Midbrain (tissue), 1 donor: Measurements from ENCODE around the gene COPS9.

Source experiments
- DNase-seq: peaks from one replicate; lab custom pipeline; 2025; lab: John Stamatoyannopoulos, UW

COPS9 gene

GRCh38 chr2:240111253-240111652 lies 24.9 kb downstream of the COPS9 start:
- no peak for DNase-seq

DNA sequence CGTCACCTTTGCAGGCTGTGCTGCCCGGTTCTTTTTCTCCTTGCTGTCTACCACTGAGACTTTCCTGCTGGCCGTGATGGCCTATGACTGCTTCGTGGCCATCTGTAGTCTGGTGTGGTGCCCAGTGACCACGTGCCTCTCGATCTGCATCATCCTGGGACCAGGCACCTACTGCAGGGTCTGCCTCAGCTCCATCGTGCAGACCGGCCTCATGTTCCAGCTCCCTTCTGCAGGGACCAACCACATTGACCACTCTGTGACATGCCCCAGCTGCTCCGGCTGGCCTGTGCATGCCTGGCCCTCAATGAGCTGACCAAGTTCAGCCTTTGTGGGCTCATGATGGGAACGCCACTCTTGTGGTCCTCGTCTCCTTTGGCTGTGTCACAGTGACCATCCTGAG lies 26.7 kb downstream of the COPS9 start:
- no peak for DNase-seq

- DNase-seq, result no peak
Observed at GRCh38 chr2:240107477-240107796, 28.7 kb downstream of the COPS9 start.

- DNase-seq, result no peak
Observed at GRCh38 chr2:240106765-240107476, 29.2 kb downstream of the COPS9 start.

- DNase-seq, result no peak
Observed at GRCh38 chr2:240105982-240106381, 30.1 kb downstream of the COPS9 start.

DNA sequence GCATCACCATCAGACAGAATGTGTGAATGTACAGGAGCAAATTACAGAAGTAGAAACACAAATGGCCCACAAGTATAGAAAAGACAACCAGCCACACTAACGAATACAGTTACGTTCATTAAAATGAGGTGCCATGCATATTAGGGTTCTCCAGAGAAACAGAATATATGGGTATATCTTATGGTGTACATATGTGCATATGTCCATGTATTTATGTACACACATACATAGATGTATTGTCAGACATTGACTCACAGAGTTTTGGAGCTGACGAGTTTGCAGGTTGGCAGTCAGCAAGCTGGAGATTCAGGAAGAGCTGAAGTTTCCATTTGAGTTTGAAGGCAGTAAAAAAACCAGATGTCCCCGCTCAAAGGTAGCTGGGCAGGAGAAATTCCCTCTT lies 33.0 kb downstream of the COPS9 start:
- DNase-seq, result no peak

DNA sequence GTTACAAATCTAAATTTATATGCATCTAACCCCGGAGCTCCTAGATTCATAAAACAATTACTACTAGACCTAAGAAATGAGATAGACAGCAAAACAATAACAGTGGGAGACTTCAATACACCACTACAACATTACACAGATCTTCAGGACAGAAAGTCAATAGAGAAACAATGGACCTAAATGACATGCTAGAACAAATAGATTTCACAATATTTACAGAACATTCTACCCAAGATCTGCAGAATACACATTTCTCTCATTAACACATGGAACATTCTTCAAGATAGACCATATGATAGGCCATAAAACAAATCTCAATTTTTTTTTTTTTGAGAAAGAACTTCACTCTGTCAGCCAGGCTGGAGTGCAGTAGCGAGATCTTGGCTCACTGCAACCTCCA lies 37.8 kb downstream of the COPS9 start:
- DNase-seq, result no peak

GRCh38 chr2:240095556-240096523 lies 40.3 kb downstream of the COPS9 start:
- DNase-seq, result no peak

DNA sequence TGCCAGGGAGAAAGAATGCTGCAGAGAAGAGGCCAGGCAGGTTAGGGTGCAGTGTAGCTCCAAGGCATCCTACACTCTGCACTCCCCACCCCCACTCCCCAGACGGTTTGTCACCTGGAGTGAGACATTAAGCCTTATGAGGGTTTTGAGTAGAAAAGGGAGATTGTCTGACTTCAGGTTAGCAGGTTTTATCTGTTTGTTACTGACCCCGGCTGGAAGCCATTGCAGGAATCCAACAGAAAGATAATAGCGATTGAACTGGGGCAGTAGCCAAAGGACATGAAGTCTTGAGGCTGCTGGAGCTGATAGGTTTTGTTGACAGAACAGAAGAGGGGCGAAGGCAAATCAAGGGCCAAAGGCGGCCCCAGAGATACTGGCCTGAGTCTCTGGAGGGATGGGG lies 46.8 kb downstream of the COPS9 start:
- no peak for DNase-seq

- DNase-seq, result no peak
Observed at GRCh38 chr2:240086563-240086962, 49.5 kb downstream of the COPS9 start.
